ENCODE results near the gene SSBP3.
"Not testable (repeated sequence)": the region's sequence is repeated elsewhere in the genome, so short reads cannot be mapped to it uniquely, and the experiment has no call there.

SSBP3 gene

DNA sequence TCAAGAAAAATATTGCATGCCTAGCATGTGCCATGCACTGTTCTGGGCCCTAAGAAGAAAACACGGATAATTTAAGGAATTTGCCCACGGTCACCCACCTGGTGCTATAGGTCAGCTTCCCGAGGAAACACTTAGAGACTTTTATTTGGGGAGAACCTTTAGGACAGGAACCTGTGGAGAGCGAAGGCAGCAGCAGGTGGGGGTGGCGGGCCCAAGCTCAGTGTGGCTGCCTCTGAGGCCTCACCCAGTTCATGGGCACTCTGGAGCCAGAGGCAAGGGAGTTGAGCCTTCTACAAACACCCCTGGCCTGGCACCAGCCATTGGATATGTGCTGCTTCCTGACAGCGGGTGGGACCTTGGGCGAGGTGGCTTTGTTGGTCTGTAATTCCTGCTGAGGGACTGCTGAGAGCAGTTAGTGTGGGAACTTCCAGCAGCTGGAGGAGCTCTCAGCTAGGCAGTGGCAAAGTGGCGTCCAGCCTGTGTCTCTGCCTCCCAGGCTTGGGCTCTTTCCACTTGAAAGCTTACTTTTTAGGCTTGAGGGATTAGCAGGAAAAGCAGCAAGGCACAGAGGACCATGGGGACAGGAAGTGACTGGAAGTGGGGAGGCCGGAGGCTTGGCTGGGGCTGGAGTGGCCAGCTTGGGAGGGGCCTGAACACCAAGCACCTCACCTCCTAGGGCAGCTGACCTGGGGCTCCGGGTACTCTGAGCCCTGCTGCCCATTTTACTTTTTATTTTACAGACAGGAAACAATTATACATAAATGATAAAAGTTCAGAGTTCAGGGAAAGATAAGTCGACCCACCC is 187.1 kb downstream of the SSBP3 start:
- no peak overlapping the region for H3K9ac ChIP-seq

DNA sequence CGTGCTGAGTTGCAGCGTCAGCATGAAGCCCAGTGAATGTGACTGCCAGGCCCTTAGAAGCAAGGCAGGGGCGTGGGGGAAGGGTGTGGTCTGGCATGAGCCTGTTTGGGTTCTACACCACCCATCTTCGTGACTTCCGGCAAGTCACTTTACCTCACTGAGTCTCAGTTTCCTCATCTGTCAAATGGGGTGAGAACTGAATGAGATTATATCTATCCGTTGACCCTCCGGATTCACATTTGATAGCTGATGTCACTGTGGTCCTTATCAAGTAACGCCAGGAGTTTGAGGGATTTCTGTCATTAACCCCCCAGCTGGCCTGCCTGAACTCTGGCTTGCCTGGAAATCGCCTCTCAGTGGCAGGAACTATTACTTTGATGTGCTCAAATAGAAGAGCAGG is 190.7 kb downstream of the SSBP3 start:
- Histone ChIP-seq H3K36me3 (ENCODE audit: control insufficient read depth, insufficient read depth, low read length) (no peaks in the 10 kb centered on the region), H3K79me2 (no peaks in the 10 kb centered on the region), H3K9me3 (ENCODE audit: control insufficient read depth, low read length) (no peaks in the 10 kb centered on the region), H3K4me1 (peaks cover 15% of the 10 kb centered on the region), H3K27ac (no peak overlapping the region), H3K4me2 (ENCODE audit: low read length) (no peak overlapping the region), H3K9ac (no peak overlapping the region), H3K4me3 (ENCODE audit: low read depth, low read length) (no peak overlapping the region), H3K27me3 (ENCODE audit: control insufficient read depth, insufficient read depth, low read length) (no peaks in the 10 kb centered on the region), H2AFZ (no peak overlapping the region)
- TF ChIP-seq, protein P1, sequence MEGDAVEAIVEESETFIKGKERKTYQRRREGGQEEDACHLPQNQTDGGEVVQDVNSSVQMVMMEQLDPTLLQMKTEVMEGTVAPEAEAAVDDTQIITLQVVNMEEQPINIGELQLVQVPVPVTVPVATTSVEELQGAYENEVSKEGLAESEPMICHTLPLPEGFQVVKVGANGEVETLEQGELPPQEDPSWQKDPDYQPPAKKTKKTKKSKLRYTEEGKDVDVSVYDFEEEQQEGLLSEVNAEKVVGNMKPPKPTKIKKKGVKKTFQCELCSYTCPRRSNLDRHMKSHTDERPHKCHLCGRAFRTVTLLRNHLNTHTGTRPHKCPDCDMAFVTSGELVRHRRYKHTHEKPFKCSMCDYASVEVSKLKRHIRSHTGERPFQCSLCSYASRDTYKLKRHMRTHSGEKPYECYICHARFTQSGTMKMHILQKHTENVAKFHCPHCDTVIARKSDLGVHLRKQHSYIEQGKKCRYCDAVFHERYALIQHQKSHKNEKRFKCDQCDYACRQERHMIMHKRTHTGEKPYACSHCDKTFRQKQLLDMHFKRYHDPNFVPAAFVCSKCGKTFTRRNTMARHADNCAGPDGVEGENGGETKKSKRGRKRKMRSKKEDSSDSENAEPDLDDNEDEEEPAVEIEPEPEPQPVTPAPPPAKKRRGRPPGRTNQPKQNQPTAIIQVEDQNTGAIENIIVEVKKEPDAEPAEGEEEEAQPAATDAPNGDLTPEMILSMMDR (IDR thresholded peaks at IDR 0.05): no peak

More for the DNA sequence above, 187.1 kb downstream of the SSBP3 start:
- H3K4me1 ChIP-seq: peaks cover 17% of the 10 kb centered on the region
- no peaks in the 10 kb centered on the region for H3K9me3 ChIP-seq (ENCODE audit: control insufficient read depth, low read length)
- H3K4me2 ChIP-seq (ENCODE audit: low read length): no peak overlapping the region
- TF ChIP-seq, protein P1 (IDR thresholded peaks at IDR 0.05): no peak
- H3K27me3 ChIP-seq (ENCODE audit: control insufficient read depth, insufficient read depth, low read length): no peaks in the 10 kb centered on the region
- no peak overlapping the region for H3K4me3 ChIP-seq (ENCODE audit: low read depth, low read length)
- H3K36me3 ChIP-seq (ENCODE audit: control insufficient read depth, insufficient read depth, low read length): no peaks in the 10 kb centered on the region
- H3K27ac ChIP-seq: peak overlapping the region; percentile 76
- no peaks in the 10 kb centered on the region for H3K79me2 ChIP-seq
- no peak overlapping the region for H2AFZ ChIP-seq

DNA sequence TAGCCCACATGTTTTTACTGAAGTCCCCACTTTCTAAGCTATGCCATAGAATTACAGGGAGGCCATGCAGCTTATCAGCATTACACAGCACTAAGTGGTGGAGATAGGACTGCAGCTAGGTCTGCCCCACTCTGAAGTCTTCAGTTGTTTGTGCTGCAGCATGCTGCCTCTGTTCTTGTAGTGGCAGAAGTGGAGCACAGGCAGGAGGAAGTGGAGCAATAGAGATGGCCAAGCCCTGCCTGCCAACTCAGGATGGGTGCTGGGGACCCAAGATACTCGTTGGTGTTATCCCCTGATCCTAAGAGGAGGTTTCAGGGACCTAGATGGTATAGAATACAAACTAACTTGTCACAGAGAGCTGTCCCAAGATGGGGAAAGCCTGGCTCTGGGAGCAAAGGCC is 193.3 kb downstream of the SSBP3 start:
- H3K79me2 ChIP-seq: no peaks in the 10 kb centered on the region
- no peaks in the 10 kb centered on the region for H3K36me3 ChIP-seq (ENCODE audit: control insufficient read depth, insufficient read depth, low read length)
- no peaks in the 10 kb centered on the region for H3K27me3 ChIP-seq (ENCODE audit: control insufficient read depth, insufficient read depth, low read length)
- H3K4me2 ChIP-seq (ENCODE audit: low read length): no peak overlapping the region
- no peaks in the 10 kb centered on the region for H3K4me1 ChIP-seq
- no peak overlapping the region for H3K27ac ChIP-seq
- no peak overlapping the region for H3K4me3 ChIP-seq (ENCODE audit: low read depth, low read length)
- no peak overlapping the region for H2AFZ ChIP-seq
- TF ChIP-seq, protein P1 (IDR thresholded peaks at IDR 0.05): no peak
- no peak overlapping the region for H3K9ac ChIP-seq
- no peaks in the 10 kb centered on the region for H3K9me3 ChIP-seq (ENCODE audit: control insufficient read depth, low read length)

DNA sequence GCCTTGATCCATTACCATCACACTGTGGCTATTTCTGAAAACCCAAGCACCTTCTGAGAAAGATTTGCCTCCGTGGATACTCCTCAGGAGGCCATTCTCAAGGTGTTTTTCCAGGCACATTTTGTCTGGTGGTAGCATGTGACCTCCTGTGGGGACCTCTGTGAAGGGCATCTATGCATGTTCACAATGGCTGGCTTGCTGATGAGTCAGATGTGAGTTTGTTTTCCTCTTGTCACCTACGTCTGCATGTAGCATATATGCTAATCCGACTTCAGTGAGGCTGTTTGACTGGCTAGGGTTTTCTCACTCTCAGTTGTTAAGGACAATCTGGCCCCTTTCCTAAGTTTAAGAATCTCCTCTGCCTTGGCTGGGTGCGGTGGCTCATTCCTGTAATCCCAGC is 198.3 kb downstream of the SSBP3 start:
- not testable (repeated sequence) for H3K27me3 ChIP-seq (ENCODE audit: control insufficient read depth, insufficient read depth, low read length); H3K79me2 ChIP-seq; H3K36me3 ChIP-seq (ENCODE audit: control insufficient read depth, insufficient read depth, low read length); H3K9me3 ChIP-seq (ENCODE audit: control insufficient read depth, low read length); H3K9ac ChIP-seq; H3K27ac ChIP-seq; H3K4me1 ChIP-seq; H3K4me3 ChIP-seq (ENCODE audit: low read depth, low read length); H2AFZ ChIP-seq; H3K4me2 ChIP-seq (ENCODE audit: low read length)

DNA sequence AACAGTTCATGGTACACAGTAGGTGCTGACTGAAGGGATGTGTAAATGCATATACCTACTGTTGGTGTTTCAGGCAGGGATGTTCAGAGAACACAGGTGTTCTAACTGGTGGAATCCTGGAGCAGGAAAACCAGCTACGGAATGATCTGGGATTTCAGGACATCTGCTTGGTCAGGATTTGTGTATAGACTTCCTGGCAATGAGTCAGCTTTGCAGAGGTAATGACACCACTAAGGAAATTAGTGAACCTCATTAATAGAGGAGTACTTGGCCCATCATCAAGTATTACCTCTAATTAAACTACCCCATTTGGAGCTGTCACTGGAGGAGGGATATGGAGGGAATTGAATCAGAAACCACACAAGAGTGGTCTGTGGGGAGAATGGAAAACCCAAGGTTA is 198.9 kb downstream of the SSBP3 start:
- Histone ChIP-seq H3K27me3 (ENCODE audit: control insufficient read depth, insufficient read depth, low read length) (no peaks in the 10 kb centered on the region), H3K27ac (no peak overlapping the region), H3K9me3 (ENCODE audit: control insufficient read depth, low read length) (no peaks in the 10 kb centered on the region), H3K4me3 (ENCODE audit: low read depth, low read length) (no peak overlapping the region), H3K36me3 (ENCODE audit: control insufficient read depth, insufficient read depth, low read length) (no peaks in the 10 kb centered on the region), H3K79me2 (no peaks in the 10 kb centered on the region), H3K4me1 (no peaks in the 10 kb centered on the region), H3K4me2 (ENCODE audit: low read length) (no peak overlapping the region), H2AFZ (no peak overlapping the region), H3K9ac (no peak overlapping the region)
- TF ChIP-seq, protein P1 (IDR thresholded peaks at IDR 0.05): no peak

Data from parathyroid adenoma (tissue), 2 donors.